HG03520 (cell line): Measurements from ENCODE around the gene NME7.

Source experiments
- ATAC-seq: cut with Tn5 transposase; IDR thresholded peaks from one replicate; pipeline ENCODE4 v1.9.1; 2021; ENCODE audit warnings: mild to moderate bottlenecking, moderate library complexity; ENCODE audit not compliant: unreplicated experiment

NME7 gene

DNA sequence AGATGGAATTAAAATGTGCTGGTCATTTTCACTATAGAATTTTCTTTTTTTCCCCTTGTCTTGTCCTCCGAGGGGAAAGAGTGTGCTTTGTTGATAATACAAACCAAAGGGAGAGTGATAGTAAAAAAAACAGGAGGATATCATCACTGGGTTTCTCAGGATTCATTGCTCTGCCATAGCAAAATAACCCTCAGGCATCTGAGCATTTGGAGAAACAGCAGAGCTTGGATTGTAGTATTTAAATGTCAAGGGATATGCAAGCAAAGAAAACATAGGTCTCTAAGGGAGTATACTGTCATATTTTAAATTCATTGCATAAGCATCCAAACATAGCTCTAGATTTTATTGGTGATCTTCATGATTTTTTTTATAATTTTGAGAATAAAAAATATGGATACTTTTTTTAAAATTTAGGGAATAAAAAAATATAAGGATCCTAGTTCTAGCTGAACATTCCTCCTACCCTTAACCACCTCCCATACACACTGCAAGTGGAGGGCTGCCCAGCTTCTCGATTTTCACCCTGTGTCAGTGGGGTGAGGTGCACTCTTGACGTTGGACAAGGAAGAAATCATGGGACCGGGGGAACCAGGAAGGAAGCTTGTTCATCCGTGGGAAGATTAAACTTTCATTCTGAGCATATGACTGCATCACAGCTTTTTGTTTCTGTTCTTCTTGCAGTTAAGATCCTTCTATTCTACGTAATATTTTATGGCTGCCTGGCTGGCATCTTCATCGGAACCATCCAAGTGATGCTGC, 256.7 kb downstream of the NME7 start:
- no peak for ATAC-seq

DNA sequence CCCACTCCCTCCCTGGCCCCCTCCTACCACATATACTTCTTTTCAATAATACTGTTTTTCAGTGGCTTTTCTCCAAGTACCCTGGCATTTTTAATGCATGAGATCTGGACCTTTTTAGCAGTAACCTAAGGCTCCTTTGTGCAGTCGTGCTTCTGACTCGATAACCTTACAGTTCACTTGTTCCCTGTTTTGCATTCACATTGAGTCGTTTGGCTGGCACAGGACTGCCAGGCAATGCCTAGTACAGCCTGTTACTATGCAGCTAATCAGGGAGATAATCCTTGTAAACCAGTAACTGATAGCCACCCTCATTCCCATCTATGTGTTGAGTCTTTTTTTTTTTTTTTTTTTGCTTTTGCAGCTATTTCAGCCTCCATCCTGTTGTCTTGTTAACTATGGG, 257.4 kb downstream of the NME7 start:
- no peak for ATAC-seq

DNA sequence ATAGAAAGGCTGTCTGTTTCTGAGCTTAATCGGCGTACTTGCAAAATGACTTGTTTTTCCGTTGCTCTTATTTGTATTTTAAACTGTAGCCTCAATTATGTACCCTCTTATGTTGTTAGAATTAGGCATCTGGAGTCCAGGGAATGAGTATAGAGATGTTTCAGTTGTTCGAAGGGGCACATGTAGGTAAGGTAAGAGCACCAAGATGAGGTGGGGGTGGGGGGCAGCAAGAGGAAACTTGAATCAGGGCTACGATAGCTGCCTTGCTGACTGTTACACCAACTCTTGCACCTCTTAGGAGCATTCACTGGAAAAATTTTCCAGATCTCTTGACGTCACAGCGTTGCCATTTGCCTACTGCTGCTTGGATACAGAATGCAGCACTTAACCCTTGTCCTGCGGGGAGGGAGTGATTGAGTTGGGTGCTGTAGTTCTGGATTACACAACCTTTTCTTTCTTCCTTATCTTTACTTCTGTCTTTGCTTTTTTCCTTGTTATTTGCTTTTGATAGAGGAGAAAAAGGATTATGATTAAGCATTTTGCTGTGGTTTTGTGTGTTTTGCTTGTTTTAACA, 257.9 kb downstream of the NME7 start:
- no peak for ATAC-seq

DNA sequence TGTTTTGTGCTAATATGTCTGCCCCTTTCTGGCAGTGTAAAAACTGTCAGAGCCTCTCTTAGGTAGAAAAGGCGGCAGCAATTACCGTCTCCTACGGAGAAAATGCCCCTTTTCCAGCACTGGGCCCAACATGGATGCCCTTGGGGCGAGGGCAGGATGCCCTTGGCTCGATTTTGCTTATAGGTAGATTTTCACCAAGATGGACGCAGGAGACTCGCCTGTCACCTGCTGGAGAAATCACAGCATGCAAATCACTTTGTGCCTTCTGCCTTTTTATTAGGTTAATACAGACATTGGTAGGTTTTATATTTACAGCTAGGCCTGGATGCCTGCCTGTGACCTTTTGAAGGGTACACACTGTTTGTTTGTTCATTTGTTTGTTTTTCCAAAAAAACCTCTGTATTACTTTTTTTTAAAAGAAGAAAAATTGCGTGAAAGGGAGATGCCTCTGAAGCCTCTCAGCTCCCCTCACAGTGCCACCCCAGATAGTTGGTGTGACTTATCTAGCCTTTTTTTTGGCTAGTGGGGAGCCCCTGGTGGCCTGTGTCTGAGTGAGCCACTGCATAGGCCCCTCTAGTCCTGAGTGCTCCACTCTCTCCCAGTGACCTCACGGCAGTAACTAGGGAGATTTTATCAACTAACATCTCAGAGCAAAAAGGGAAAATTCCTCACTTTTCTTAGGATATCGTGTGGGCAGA, 258.6 kb downstream of the NME7 start:
- no peak for ATAC-seq

DNA sequence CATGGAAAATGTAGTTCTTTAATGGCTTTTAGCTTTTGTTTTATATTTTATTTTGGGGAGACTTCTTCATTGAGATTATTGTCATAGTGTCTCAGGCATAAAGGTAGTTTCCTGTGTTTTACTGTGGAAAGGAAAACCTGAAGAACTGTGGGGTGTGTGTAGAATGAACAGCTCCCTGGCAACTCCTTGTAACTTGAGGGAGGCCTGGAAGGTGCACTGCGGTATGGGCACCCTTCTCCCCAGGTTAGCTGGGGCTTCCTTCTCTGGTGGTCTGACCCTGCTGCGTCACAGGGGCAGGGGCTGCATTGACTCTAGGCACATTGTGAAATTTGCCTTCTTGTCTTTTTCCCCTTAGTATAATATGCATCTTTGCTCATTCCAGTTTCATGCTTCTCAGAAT, 259.4 kb downstream of the NME7 start:
- no peak for ATAC-seq

DNA sequence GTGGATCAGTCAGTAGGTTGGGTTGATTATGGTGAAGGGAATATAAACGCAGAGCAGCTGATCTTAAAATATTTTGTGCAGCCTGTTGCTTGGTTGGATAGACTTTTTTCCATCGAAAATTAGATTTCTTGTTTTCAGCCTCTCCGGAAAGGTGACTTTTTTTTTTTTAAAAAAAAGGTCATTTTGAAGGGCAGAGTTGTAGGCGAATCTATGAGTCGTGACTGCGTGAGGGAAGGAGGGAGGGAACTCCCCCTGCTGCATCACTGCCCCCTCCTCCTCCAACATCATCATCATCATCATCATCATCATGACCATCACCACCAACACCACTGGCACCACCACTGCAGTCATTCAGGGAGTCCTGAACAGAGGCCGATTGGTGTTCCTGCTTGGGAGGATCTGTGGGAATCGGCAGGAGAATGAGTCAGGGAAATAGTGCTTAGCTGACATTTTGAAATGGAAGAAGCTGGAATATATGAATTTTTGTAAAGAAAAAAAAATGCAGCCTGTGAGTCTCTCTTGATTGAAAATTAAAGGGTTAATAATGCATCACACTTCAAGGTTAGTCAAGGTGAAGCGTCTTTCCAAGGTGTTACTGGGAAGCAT, 259.9 kb downstream of the NME7 start:
- no peak for ATAC-seq

DNA sequence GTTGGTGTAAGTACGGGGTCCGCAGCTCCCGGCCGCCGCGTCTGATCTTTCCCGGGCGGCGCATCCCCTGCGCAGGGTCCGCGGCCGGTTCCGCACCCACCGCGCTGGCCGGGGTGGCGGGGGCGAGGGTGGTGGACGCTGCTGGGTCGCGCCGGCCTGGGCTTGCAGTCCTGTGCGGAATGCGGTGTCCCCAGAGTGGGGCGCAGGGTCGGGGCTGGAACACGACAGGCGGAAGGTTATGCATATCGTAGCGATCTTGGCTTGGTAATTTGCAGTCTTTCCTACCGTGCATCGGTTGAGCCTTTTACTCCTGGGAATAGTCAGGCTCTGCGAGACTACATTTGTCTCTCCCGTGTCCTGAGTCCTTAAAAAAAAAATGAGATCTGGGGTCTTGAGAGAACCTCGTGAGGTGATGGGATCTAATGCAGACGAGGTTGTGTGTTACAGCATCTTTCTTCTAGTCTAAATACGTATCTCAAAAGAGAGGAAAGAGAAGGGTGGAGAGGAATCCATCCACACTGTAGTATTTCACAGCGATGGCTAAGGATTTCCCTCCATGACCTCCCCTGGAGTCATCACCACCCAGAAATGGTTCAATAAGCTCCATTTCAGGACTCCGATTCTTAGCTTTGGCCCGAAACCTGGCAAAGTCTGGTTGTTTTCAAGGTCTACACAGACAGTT, 260.5 kb downstream of the NME7 start:
- peak; percentile 6 for ATAC-seq

DNA sequence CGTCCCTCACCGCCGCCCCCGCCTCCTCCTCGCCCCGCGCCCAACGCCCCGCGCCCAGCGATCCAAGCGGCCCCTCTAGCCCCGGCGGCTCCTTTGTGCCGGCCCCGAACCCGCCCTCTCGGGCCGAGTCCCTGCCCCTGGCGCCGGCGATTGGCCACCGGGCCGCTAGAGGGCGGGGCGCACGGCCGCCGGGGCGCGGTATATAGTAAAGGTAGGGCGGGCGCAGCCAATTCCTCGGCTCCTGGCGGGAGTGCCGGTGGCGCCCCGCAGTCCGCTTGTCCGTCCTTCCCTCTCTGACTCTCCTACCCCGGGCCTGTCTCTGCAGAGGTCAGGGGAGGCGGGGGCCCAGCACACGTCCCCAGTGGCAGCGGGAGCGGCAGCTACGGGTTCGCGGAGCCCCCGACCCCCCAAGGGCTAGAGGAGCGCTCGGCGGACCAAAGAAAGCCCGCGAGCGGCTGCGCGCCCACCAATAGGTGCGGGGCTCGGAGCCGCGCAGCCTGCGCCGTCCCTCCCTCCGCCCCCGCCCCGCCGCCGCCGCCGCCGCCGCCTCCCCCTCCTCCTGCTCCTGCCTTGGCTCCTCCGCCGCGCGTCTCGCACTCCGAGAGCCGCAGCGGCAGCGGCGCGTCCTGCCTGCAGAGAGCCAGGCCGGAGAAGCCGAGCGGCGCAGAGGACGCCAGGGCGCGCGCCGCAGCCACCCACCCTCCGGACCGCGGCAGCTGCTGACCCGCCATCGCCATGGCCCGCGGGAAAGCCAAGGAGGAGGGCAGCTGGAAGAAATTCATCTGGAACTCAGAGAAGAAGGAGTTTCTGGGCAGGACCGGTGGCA, 261.3 kb downstream of the NME7 start, which contains the start of gene ATP1B1:
TSS of gene ATP1B1 (plus strand) at position 596 of the 826 bp plus-strand sequence. CDS start at position 736, 140 bp downstream.
- ATAC-seq = peak; percentile 89

DNA sequence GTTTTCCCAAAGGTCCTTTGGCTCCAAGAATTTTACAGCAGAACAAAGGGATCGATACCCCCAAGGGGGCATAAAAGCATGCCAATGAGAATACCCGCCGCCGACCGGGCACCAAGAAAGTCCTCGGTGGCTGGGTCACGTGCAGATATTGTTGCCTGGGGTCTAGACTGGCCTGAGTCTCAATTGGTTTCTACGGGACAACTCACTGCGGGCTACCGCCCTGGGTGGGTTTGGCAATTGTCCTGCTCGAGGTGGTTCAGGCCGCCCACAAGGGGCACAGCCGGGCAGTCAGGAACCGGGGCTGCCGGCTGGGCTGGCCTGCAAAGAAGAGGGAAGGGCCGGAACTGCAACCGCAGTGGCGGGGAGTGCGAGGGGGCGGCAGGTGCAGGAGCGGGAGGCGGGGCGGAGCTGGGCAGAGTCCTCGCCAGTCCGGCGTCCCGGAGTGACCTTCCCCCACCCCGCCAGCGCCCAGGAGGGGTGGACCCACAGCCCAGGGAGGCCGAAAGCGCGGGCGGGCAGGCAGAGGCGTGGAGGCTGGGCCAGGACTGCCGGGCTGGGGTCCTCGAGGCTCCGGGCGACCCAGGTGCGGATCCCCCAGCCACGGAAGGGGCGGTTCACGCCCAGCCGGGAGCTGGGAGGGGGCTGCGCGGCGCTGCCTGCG, 262.0 kb downstream of the NME7 start:
- ATAC-seq = peak; percentile 22

DNA sequence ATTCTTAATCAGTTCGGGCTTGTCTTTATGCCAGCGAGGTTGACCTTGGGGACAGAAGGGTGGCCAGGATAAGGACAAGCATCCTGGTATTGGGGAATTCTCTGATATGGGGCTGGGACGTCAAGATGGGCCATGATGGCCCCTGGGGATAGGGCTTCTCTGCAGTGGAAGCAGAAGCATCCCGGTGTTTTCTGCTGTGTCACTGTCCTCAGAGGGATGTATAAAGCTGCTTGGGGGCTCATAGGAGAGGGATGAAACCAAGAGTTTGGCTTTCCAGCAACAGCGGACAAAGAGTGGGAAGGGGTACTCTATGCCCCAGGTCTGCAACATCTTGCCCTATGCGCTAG, 262.5 kb downstream of the NME7 start:
- no peak for ATAC-seq

DNA sequence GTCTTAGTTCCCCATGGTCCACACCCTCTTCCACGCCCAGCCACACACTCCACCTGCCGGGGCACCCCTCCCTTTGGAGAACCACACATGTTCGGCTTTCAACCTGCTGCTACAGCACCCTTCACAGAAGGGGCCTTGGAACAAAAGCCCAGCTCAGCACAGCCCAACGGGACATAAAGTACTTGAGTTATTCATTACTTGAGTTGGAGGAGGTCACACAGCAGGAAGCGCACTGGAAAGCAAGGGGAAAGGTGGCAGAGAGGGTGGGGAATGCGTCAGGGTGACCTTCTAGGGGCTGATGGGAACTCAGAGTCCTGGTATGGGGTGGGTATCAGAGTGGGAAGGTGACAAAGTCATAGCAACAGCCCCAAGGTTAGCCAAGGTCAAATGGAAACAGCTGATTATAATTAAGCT, 264.1 kb downstream of the NME7 start:
- ATAC-seq = no peak

DNA sequence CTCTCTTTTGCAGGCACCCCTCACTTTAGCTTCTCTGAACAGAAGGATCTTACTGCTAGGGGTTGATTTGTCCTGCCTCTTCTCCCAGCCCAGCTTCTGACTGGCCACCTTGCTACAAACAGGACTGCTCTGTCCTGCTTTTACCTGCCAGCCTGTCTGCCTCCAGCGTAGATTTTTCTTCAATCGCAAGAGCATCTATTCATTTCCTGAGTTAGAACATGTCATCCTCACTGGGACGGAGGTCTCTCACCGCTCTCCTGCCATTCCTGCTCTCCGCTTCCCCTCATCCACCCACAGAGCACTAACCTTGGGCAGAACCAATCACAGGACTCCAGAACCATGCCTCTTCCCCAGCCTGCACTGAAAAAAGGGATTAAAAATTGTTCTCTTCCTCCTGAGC, 264.6 kb downstream of the NME7 start:
- ATAC-seq = no peak

DNA sequence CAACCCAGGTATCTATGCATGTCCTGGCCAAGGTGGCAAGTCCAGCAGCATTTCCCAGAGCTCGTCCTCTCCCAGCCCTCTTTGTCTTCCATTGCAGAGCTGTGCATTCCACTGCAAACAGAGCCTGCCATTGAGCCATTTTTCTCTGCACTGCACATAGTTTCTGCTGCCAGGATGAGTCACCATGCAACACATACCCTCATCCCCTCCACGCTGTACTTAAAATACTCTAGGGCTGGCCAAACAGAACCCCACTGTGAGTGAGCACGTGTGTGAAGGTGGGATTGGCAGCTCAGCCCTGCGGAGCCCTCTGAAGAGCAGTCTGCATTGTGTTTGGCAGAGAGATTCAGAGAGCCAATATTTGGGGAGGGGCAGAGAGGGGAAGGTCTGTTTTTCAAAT, 265.0 kb downstream of the NME7 start:
- ATAC-seq = no peak

DNA sequence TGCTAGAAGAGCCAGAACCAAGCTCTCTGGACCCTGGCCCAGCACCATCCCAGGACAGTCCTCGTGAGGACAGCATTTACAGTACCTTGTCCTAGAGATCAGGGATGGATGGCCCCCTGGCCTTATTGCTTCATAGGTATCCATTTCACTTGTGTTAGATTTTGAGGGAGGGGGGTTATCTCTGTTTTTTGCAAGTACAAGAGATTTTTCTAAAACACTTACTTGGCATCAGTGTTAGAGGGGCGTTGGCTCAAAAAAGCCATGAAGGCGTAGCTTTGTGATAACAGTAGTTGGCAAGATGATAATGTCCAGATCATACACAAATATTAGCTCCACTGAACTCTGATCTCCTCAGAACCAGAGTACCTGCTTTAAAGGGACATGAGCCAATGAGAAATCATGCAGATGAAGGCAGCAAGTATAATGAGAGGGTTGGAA, 266.9 kb downstream of the NME7 start:
- ATAC-seq = no peak

DNA sequence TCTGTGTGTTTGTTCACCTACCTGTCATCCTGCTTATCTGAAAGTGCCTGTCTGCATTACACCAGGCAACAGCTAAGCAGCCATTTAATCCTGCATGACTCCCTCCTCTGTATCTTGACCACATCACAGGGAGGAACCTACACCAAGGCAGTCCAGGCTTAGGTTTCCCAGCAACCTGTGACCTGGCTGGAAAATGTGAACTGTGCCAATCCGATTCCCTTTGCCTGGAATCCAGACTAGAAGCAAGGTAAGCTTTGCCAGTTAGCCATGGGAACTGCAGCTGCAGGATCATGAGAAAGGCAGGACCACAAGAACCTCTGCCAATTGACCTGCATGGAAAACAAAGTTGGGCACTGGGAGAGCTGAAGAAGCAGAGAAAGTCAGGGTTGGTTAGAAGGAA, 267.4 kb downstream of the NME7 start:
- no peak for ATAC-seq

DNA sequence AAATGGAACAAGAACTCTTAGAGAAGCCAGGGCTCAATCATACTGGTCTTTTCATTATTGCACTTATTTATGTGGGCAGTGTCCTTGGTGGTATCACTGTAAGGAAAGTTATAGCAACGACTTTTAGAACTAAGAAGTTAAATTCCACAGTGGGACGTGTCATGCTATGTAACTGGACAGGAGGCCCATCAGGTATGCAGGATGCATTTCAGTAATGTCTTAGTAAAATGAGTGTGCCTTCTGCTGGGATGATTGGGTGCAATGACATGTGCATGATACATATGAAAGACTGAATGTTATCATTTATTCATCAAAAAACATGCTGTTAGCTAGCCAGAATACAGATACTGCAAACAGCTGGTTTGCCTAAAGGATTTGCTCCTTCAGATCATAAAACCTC, 268.0 kb downstream of the NME7 start:
- ATAC-seq = no peak

DNA sequence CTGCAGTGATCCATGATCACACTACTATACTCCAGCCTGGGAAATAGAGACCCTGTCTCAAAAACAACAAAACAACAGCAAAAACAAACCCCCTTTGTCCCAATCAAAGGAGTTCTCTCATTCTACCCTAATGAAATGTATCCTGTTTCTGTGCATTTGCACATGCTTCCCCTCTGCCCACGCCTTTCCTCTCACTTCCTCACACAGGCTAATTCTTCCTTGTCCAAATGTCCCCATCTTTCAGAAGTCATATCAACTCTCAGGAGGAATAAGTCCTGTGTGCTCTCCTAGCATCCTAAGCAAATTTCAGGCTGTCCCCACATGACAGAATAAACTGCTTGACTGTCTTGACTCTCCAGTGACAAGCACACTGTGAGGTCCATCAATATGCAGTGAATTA, 269.2 kb downstream of the NME7 start:
- ATAC-seq = no peak

DNA sequence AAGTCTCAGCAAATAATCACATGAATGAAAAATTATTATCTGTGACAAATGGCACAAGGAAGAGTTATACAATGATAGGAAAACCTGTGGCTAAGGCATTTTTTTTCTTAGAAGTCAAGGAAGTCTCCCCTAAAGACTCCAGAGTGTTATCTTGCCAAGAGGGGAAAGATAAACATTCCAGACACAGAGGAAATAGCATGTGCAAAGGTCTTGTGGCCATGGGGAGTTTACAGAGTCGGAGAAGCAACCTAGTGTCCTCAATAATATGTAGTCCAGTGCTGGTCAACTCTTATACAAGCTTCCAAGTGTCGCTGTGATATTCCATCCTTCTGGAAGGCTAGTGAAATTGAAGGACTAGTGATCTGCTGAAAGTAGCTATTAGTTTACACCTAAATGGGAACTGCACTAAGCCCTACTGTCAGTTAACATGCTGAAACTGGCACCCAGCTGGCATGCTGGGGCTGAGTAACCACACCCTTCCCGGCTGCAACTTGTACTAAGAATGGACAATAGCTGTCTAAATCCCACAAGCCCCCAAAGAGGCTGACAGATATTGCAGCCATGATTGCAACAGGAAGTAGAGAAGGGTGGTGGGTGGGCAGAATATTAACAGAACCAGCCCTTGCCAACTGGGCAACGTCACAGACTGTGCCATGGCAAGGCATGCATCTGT, 272.6 kb downstream of the NME7 start:
- ATAC-seq = no peak

DNA sequence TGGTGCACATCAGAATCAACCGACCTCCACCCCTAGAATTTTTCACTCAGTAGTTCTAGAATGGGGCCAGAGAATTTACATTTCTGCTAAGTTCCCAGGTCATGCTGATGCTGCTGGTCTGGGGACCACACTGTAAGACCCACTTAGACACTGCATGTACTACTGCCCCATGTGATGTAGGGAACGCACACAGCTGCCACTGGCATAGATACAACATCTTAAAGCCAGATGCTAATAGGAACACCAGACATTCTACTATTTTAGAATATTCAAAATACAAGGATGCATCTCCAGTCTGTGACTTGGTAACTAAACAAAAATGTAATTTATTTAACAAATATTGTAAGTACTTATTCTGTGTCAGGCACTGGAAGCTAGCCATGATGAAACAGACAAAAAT, 275.2 kb downstream of the NME7 start:
- no peak for ATAC-seq
